Breast epithelium (tissue), 3 donors: ENCODE measurements around the gene FUT7.

Experiments
- POLR2A ChIP-seq: fragments of 450-650 bp; IDR thresholded peaks from one replicate; pipeline ENCODE4 v1.6.1; 2016; ENCODE audit warnings: antibody characterized with exemption, mild to moderate bottlenecking, moderate library complexity
- POLR2AphosphoS5 ChIP-seq, 3 donors: sonication (generic); formaldehyde crosslinking; IDR thresholded peaks; one replicate each; pipeline ENCODE4 v1.6.1; 2017; ENCODE audit warnings: antibody characterized with exemption in 3 of 3
- TF ChIP-seq, protein P1 (sequence below), 3 donors: fragments of 450-650 bp; IDR thresholded peaks; one replicate each; pipeline ENCODE4 v1.5.1; 2016 to 2017; ENCODE audit warnings: antibody characterized with exemption in 3 of 3, mild to moderate bottlenecking in 3 of 3, moderate library complexity in 3 of 3

DNA sequence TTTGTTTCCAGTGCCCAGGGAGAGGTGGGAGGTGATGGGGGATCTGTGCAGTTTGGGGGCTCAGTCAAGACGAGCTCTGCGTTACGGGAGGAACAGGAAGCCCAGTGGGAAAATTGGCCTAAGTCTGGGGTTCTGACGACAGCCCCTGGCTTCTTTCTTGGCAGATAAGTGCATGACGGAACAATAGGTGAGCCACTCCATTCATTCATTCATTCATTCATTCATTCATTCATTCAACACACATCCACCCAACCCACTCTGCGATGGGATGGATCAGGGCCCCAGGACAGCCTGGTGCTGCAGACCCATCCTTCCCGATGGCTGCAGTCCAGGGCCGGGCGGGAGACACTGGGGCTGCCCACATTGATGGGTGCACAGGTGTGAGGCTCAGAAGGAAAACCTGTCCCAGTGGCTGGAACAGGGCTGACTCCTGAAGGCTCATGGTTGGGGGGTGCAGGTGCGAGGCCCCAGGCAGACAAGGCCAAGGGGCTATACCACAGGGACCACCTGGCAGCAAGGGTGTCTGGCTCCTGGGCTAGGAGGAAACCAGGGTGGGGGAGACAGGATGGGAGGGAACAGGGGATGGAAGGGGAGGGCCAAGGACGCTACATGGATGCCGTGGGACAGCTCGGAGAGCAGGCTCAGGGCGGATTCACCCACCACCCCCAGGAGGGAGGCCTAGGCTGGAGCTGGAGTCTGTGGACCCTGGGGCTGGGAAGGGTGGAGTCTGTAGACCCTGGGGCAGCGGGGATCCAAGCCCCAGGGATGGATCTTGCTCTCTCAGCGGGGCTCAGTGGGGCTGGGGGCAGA lies 51.0 kb downstream of the FUT7 start:
- TF ChIP-seq, protein P1, sequence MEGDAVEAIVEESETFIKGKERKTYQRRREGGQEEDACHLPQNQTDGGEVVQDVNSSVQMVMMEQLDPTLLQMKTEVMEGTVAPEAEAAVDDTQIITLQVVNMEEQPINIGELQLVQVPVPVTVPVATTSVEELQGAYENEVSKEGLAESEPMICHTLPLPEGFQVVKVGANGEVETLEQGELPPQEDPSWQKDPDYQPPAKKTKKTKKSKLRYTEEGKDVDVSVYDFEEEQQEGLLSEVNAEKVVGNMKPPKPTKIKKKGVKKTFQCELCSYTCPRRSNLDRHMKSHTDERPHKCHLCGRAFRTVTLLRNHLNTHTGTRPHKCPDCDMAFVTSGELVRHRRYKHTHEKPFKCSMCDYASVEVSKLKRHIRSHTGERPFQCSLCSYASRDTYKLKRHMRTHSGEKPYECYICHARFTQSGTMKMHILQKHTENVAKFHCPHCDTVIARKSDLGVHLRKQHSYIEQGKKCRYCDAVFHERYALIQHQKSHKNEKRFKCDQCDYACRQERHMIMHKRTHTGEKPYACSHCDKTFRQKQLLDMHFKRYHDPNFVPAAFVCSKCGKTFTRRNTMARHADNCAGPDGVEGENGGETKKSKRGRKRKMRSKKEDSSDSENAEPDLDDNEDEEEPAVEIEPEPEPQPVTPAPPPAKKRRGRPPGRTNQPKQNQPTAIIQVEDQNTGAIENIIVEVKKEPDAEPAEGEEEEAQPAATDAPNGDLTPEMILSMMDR (IDR thresholded peaks at IDR 0.05), result no peak
- TF ChIP-seq POLR2A, result no peak
- no peak for TF ChIP-seq POLR2AphosphoS5 (IDR thresholded peaks at IDR 0.05)
